Measurements from ENCODE around the gene RPL6. TPM values are rescaled to one million over a fixed set of nuclear protein-coding genes. Genes with fewer than 3 reads are reported as not detected.

The RPL6 gene
- total RNA-seq, 6 experiments from 2014 or later: 1,282 to 1,468 (median 1,387) TPM

DNA sequence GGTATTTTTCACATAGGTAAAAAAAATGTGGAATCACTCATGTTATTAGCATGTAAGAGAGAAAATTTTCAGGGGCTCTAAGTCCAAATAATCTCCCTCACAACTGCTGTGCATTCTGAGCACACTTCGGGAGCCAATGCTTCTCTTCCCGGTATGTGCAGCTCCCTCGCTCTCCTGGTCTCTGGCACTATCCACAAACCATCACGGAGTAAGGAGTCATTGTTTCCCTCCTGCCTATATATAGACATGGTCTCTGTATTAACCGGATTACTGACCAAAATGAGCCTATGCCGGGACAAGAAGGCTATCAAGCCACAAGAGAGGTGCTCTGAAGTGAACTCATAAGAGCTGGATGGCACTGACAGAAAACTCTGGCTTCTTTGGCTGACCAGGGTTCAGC, 40.5 kb downstream of the RPL6 start:
- H3K27me3 Mint-ChIP-seq (ENCODE audit: insufficient read depth): no peaks in the 10 kb centered on the region; the same call in 1 of the 2 replicates
- TF ChIP-seq, protein P1, sequence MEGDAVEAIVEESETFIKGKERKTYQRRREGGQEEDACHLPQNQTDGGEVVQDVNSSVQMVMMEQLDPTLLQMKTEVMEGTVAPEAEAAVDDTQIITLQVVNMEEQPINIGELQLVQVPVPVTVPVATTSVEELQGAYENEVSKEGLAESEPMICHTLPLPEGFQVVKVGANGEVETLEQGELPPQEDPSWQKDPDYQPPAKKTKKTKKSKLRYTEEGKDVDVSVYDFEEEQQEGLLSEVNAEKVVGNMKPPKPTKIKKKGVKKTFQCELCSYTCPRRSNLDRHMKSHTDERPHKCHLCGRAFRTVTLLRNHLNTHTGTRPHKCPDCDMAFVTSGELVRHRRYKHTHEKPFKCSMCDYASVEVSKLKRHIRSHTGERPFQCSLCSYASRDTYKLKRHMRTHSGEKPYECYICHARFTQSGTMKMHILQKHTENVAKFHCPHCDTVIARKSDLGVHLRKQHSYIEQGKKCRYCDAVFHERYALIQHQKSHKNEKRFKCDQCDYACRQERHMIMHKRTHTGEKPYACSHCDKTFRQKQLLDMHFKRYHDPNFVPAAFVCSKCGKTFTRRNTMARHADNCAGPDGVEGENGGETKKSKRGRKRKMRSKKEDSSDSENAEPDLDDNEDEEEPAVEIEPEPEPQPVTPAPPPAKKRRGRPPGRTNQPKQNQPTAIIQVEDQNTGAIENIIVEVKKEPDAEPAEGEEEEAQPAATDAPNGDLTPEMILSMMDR (IDR thresholded peaks at IDR 0.05): no peak

DNA sequence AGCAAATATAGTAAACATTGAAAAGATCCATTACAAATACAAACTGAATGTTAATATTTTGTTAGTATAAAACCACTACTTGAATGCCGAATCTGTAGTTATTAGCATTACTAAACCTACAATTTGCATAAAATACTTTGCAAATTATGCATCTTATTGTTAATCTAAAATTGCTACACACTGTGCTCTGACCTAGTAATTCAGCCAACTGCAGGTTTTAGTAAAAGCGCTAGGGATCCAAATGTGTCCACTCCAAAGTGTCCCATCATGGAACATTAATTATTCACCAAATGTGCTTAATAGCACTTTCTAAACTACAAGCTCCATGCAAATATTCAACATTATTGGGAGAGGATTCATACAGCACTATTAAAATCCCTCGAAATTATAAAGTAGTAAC, 41.4 kb downstream of the RPL6 start:
- DNase-seq: no peak
- no peaks in the 10 kb centered on the region for H3K36me3 Mint-ChIP-seq (ENCODE audit: low read depth)
- no peak overlapping the region for H3K27ac Mint-ChIP-seq
- H3K9me3 Mint-ChIP-seq: no peaks in the 10 kb centered on the region
- TF ChIP-seq, protein P1 (IDR thresholded peaks at IDR 0.05): no peak
- H3K27me3 Mint-ChIP-seq (ENCODE audit: insufficient read depth): no peaks in the 10 kb centered on the region; the same call in 1 of the 2 replicates
- H3K4me3 Mint-ChIP-seq: no peak overlapping the region
- peaks cover 17% of the 10 kb centered on the region for H3K4me1 Mint-ChIP-seq (ENCODE audit: low read depth)

More for the DNA sequence above, 40.5 kb downstream of the RPL6 start:
- no peak for DNase-seq
- no peak overlapping the region for H3K4me3 Mint-ChIP-seq
- H3K36me3 Mint-ChIP-seq (ENCODE audit: low read depth): no peaks in the 10 kb centered on the region
- H3K4me1 Mint-ChIP-seq (ENCODE audit: low read depth): peaks cover 25% of the 10 kb centered on the region
- no peak overlapping the region for H3K27ac Mint-ChIP-seq
- no peaks in the 10 kb centered on the region for H3K9me3 Mint-ChIP-seq

DNA sequence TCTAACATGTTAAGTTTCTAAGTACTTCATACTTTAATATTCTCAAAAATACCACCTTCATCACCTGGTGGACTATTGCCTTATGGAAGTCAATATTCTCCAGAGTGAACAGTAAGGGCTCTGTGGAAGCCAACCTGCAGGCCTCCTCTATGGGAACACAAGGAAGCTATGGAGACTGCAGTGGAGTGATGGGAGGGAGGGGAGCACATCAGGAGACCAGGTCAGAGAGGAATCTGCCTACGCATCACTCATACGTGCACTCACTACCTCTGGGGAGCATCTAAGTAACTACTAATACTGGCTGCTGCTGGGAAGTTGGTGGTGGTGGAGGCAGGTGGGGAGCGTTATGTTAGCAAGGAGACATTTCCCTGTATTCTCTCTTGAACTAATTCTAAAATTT, 47.1 kb downstream of the RPL6 start:
- H3K27ac Mint-ChIP-seq: no peak overlapping the region
- H3K27me3 Mint-ChIP-seq (ENCODE audit: insufficient read depth): no peaks in the 10 kb centered on the region; the same call in 1 of the 2 replicates
- H3K4me3 Mint-ChIP-seq: no peak overlapping the region
- peaks cover 1% of the 10 kb centered on the region for H3K4me1 Mint-ChIP-seq (ENCODE audit: low read depth)
- no peaks in the 10 kb centered on the region for H3K36me3 Mint-ChIP-seq (ENCODE audit: low read depth)
- TF ChIP-seq, protein P1 (IDR thresholded peaks at IDR 0.05): no peak
- DNase-seq: no peak
- H3K9me3 Mint-ChIP-seq: no peaks in the 10 kb centered on the region

DNA sequence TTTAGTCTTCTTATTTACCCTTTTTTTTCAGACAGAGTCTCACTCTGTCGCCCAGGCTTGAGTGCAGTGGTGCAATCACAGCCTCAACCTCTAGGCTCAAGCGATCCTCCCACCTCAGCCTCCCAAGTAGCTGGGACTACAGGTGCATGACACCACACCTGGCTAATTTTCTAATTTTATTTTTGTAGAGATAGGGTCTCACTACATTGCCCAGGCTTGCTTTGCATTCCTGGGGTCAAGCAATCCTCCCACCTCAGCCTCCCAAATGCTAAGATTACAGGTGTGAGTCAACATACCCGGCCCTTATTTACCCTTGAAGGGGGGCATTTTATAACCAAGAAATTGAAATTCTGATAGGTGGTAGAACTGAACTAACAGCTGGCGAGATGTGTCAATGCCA, 48.1 kb downstream of the RPL6 start:
- Mint-ChIP-seq H3K27ac (no peak overlapping the region), H3K4me3 (no peak overlapping the region), H3K4me1 (ENCODE audit: low read depth) (peaks cover 7% of the 10 kb centered on the region), H3K27me3 (ENCODE audit: insufficient read depth) (no peaks in the 10 kb centered on the region; the same call in 1 of the 2 replicates), H3K36me3 (ENCODE audit: low read depth) (no peaks in the 10 kb centered on the region), H3K9me3 (no peaks in the 10 kb centered on the region)
- no peak for DNase-seq
- TF ChIP-seq, protein P1 (IDR thresholded peaks at IDR 0.05): no peak

DNA sequence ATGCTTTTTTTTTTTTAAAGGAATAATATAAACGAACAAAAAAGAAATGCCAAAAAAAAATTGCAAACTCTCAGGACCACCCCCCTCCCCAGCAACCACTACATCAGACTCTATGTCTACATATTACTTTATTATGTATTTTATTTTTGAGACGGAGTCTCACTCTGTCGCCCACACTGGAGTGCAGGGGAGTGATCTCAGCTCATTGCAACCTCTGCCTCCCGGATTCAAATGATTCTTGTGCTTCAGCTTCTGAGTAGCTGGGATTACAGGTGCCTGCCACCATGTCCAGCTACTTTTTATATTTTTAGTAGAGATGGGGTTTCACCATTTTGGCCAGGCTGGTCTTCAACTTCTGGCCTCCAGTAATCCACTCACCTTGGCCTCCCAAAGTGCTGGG, 50.1 kb downstream of the RPL6 start:
- H3K27ac Mint-ChIP-seq: no peak overlapping the region
- TF ChIP-seq, protein P1 (IDR thresholded peaks at IDR 0.05): no peak
- H3K9me3 Mint-ChIP-seq: no peaks in the 10 kb centered on the region
- H3K4me3 Mint-ChIP-seq: no peak overlapping the region
- peaks cover 7% of the 10 kb centered on the region for H3K4me1 Mint-ChIP-seq (ENCODE audit: low read depth)
- no peak for DNase-seq
- H3K36me3 Mint-ChIP-seq (ENCODE audit: low read depth): no peaks in the 10 kb centered on the region
- no peaks in the 10 kb centered on the region; the same call in 1 of the 2 replicates for H3K27me3 Mint-ChIP-seq (ENCODE audit: insufficient read depth)

DNA sequence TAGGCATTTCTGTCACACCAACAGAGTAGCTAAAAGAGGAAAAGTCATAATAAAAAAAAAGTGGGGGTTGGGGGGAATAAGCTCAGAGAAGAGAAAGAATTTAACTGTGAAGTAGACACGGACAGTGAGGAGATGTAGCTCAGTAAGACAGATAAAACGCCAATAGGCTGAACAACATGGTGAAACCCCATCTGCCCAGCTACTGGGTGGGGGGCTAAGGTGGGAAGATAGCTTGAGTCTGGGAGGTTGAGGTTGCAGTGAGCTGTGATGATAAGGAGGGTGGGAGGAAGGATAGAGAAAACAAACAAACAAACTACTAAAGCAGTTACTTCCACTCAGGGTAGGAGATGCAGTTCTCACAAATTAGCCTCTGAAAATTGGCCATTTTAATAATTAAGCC, 52.2 kb downstream of the RPL6 start:
- peaks cover 15% of the 10 kb centered on the region for H3K4me1 Mint-ChIP-seq (ENCODE audit: low read depth)
- H3K27ac Mint-ChIP-seq: 0 out of 2 replicates have a peak overlapping the region, but pooled peaks have one; percentile 9
- TF ChIP-seq, protein P1 (IDR thresholded peaks at IDR 0.05): no peak
- H3K27me3 Mint-ChIP-seq (ENCODE audit: insufficient read depth): no peaks in the 10 kb centered on the region; the same call in 1 of the 2 replicates
- H3K36me3 Mint-ChIP-seq (ENCODE audit: low read depth): no peaks in the 10 kb centered on the region
- no peaks in the 10 kb centered on the region for H3K9me3 Mint-ChIP-seq
- DNase-seq: no peak
- H3K4me3 Mint-ChIP-seq: no peak overlapping the region

All from HFFc6 (cell line).